ENCODE data around the gene COMMD1.

- no peak for TF ChIP-seq CBFB (CRISPR knock-in tag; IDR thresholded peaks at IDR 0.05; ENCODE audit: low read depth)
- TF ChIP-seq CTCF (IDR thresholded peaks at IDR 0.05) = no peak
- TF ChIP-seq E2F4 (CRISPR knock-in tag; IDR thresholded peaks at IDR 0.05; ENCODE audit: borderline replicate concordance, low read depth) = no peak
- TF ChIP-seq, protein P1, sequence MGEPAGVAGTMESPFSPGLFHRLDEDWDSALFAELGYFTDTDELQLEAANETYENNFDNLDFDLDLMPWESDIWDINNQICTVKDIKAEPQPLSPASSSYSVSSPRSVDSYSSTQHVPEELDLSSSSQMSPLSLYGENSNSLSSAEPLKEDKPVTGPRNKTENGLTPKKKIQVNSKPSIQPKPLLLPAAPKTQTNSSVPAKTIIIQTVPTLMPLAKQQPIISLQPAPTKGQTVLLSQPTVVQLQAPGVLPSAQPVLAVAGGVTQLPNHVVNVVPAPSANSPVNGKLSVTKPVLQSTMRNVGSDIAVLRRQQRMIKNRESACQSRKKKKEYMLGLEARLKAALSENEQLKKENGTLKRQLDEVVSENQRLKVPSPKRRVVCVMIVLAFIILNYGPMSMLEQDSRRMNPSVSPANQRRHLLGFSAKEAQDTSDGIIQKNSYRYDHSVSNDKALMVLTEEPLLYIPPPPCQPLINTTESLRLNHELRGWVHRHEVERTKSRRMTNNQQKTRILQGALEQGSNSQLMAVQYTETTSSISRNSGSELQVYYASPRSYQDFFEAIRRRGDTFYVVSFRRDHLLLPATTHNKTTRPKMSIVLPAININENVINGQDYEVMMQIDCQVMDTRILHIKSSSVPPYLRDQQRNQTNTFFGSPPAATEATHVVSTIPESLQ (CRISPR knock-in tag; IDR thresholded peaks at IDR 0.05) = no peak
- no peak for TF ChIP-seq MAX (CRISPR knock-in tag; IDR thresholded peaks at IDR 0.05)
- TF ChIP-seq ATF3 (CRISPR knock-in tag; conservative IDR thresholded peaks at IDR 0.05) = no peak
- no peak for TF ChIP-seq SP1 (CRISPR knock-in tag; conservative IDR thresholded peaks at IDR 0.05)
- TF ChIP-seq TEAD4 (CRISPR knock-in tag; IDR thresholded peaks at IDR 0.05) = no peak
- no peak for TF ChIP-seq MXD4 (CRISPR knock-in tag; IDR thresholded peaks at IDR 0.05; ENCODE audit: borderline replicate concordance)
These were observed 124.4 kb downstream of the COMMD1 start for GRCh38 chr2:62029910-62030309.

Data from WTC11 (cell line).